ENCODE data around the gene DEDD. TPM values are rescaled to one million over a fixed set of nuclear protein-coding genes. Genes with fewer than 3 reads are reported as not detected.

DEDD gene
- 10 to 100 TPM; 24.4 to 47.0 (median 36.6) TPM for total RNA-seq

GRCh38 chr1:161132410-161133219, at the start of gene DEDD:
TSS of gene DEDD (minus strand) at chr1:161132667. CDS start at chr1:161124462, 8,205 bp downstream.
- peak; percentile 97 for DNase-seq (ENCODE audit: low spot score in 2 of 2)
- H3K27me3 ChIP-seq: no peaks in the 10 kb centered on the region
- TF ChIP-seq EP300 (IDR thresholded peaks at IDR 0.05) (no peak), POLR2A (IDR thresholded peaks at IDR 0.05) (peak in 1 of 2 donors; percentile 61), CTCF (IDR thresholded peaks at IDR 0.05) (no peak), POLR2AphosphoS5 (IDR thresholded peaks at IDR 0.05) (peak in 1 of 3 donors; percentile 86)
- WGBS: under 1% methylated on average over 44 of the region's 68 CpGs
- peak within 1 kb of the TSS; percentile 88 for H3K4me3 ChIP-seq
- peaks cover 34% of the 10 kb centered on the region for H3K4me1 ChIP-seq
- H3K36me3 ChIP-seq: peaks cover 14% of the 10 kb centered on the region
- peak within 1 kb of the TSS; percentile 98 for H3K27ac ChIP-seq
- no peaks in the 10 kb centered on the region for H3K9me3 ChIP-seq

GRCh38 chr1:161182214-161182613, 49.7 kb upstream of the DEDD start:
- Histone ChIP-seq H3K4me3 (no peak overlapping the region), H3K36me3 (no peaks in the 10 kb centered on the region), H3K4me1 (peaks cover 56% of the 10 kb centered on the region), H3K9me3 (no peaks in the 10 kb centered on the region), H3K27ac (no peak overlapping the region), H3K27me3 (no peaks in the 10 kb centered on the region)
- DNase-seq (ENCODE audit: low spot score in 2 of 2): no peak
- 80% methylated on average over 1 of the region's 1 CpG for whole genome bisulfite sequencing
- TF ChIP-seq POLR2A (IDR thresholded peaks at IDR 0.05) (no peak), POLR2AphosphoS5 (IDR thresholded peaks at IDR 0.05) (no peak), EP300 (IDR thresholded peaks at IDR 0.05) (no peak), CTCF (IDR thresholded peaks at IDR 0.05) (no peak)

GRCh38 chr1:161180639-161181038, 48.2 kb upstream of the DEDD start:
- Histone ChIP-seq H3K27me3 (no peaks in the 10 kb centered on the region), H3K9me3 (no peaks in the 10 kb centered on the region), H3K4me1 (peaks cover 57% of the 10 kb centered on the region), H3K27ac (no peak overlapping the region), H3K36me3 (peaks cover 2% of the 10 kb centered on the region), H3K4me3 (no peak overlapping the region)
- TF ChIP-seq CTCF (IDR thresholded peaks at IDR 0.05) (peak in 1 of 2 donors; percentile 11), POLR2A (IDR thresholded peaks at IDR 0.05) (no peak)
- WGBS: 64% methylated on average over 1 of the region's 1 CpG
- DNase-seq (ENCODE audit: low spot score in 2 of 2): no peak

- Histone ChIP-seq H3K4me3 (no peak overlapping the region), H3K4me1 (peaks cover 52% of the 10 kb centered on the region), H3K27ac (no peak overlapping the region), H3K27me3 (no peaks in the 10 kb centered on the region), H3K9me3 (no peaks in the 10 kb centered on the region), H3K36me3 (peaks cover 12% of the 10 kb centered on the region)
- no peak for DNase-seq (ENCODE audit: low spot score in 2 of 2)
- 65% methylated on average over 3 of the region's 3 CpGs for WGBS
- TF ChIP-seq POLR2AphosphoS5 (IDR thresholded peaks at IDR 0.05) (no peak), CTCF (IDR thresholded peaks at IDR 0.05) (no peak)
Measured at GRCh38 chr1:161179698-161180097, 47.2 kb upstream of the DEDD start.

GRCh38 chr1:161177936-161178244, 45.4 kb upstream of the DEDD start:
- no peak for TF ChIP-seq CTCF (IDR thresholded peaks at IDR 0.05)
- TF ChIP-seq POLR2AphosphoS5 (IDR thresholded peaks at IDR 0.05): no peak
- TF ChIP-seq EP300 (IDR thresholded peaks at IDR 0.05): no peak
- no peak for TF ChIP-seq POLR2A (IDR thresholded peaks at IDR 0.05)
- Histone ChIP-seq H3K27ac (peak overlapping the region; percentile 86), H3K4me3 (peak overlapping the region; percentile 71), H3K36me3 (peaks cover 28% of the 10 kb centered on the region), H3K27me3 (no peaks in the 10 kb centered on the region), H3K4me1 (peaks cover 52% of the 10 kb centered on the region), H3K9me3 (no peaks in the 10 kb centered on the region)
- no peak for DNase-seq (ENCODE audit: low spot score in 2 of 2)
- WGBS: 58% methylated on average over 9 of the region's 9 CpGs

Data from suprapubic skin (tissue), 4 donors.